ENCODE results near the gene ZFPM1.
"Not testable (repeated sequence)": the region's sequence is repeated elsewhere in the genome, so short reads cannot be mapped to it uniquely, and the experiment has no call there.

ZFPM1 gene

DNA sequence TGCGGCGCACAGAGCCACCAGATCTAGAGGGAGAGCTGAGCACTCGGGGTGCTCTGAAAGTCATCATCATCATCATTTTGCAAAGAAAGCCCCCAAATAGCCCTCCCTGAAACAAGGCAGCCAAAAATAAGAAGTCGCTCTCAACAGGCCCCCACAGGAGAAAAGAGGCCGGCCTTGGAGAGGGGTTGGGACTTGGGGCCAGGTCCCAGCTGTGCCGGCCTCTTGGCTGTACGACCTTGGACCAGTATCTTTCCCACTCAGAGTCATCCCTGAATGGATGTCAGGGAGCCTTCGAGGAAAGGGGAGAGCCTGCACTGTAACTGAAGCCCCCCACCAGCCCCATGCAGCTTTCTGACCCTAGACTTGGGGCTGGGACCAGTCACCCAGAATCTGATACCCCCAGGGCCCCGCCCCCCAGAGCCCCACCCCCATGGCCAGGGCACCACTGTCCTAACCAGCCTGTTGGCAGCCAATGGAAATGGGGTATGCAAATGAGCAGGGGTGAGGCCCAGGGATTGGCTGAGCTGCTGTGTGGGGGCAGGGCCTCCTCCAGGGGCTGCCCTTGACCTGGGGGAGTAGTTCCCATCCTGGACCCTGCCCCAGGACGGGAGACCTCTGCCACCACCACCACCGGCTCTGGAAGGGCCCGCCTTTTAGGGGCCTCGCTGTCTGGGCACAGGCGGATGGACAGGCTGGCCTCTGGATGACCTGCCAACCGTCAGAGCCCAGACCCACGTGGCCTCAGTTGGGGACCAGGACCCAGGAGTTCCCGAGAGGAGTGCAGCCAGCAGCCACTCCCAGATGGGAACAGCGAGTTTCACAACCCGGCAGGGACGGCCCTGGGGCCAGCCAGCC, 15.4 kb downstream of the ZFPM1 start:
- no peaks in the 10 kb centered on the region for H3K36me3 Mint-ChIP-seq
- peaks cover 74% of the 10 kb centered on the region for H3K4me1 Mint-ChIP-seq
- CTCF ChIA-PET, result no interaction called here
- no peak overlapping the region for H3K27ac Mint-ChIP-seq
- no peaks in the 10 kb centered on the region for H3K27me3 Mint-ChIP-seq
- H3K4me3 Mint-ChIP-seq, result no peak overlapping the region
- H3K9me3 Mint-ChIP-seq, result no peaks in the 10 kb centered on the region
- DNase-seq, result peak; percentile 47

DNA sequence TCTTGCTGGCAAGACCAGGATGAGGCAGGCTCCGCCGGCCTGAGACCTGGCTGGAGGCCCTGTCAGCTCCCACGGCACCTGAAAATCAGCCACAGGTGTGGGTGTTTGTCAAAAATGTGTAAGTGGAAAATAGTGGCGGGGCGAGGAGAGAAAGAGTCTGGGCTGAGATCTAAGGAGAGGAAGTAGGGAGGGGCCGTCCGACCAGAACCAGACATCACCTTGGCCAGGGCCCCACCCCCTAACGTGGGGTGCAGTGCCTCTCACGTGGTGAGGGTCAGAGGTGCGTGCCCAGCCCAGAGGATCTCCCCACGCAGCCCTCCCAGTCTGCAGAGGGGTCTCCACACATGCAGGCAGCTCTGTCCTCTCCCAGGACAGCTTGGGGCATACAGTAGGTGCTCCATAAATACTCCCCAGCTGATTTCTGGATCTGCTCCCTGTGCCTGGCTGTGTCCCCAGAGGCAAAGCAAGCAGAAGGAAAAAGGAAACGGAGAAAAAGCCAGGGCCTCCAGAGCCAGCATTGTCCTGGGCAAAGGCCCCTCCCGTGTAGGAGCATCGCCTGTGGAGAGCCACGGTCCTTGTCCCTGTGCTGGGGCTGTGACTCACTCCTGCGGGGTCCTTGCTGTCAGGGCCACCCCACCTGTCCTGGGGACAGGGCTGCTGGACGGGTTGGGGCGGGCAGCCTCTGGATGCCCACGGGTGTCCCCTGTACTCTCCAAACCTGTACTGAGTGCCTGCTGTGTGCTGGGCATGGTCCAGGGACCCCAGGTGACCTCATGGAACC, 16.7 kb downstream of the ZFPM1 start:
- H3K36me3 Mint-ChIP-seq, result no peaks in the 10 kb centered on the region
- no peak overlapping the region for H3K4me3 Mint-ChIP-seq
- H3K4me1 Mint-ChIP-seq, result peaks cover 68% of the 10 kb centered on the region
- CTCF ChIA-PET, result no interaction called here
- H3K27me3 Mint-ChIP-seq, result no peaks in the 10 kb centered on the region
- no peaks in the 10 kb centered on the region for H3K9me3 Mint-ChIP-seq
- H3K27ac Mint-ChIP-seq, result peak overlapping the region; percentile 50
- DNase-seq, result peak; percentile 66

DNA sequence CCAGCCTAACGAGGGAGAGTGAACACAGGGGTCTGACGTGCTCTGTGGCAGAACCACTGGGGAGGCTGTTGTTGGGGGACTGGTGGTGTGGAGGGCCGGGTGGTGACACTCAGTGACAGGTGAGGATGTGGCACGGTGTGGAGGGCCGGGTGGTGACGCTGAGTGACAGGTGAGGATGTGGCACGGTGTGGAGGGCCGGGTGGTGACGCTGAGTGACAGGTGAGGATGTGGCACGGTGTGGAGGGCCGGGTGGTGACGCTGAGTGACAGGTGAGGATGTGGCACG, 17.3 kb downstream of the ZFPM1 start:
- H3K27me3 Mint-ChIP-seq, H3K9me3 Mint-ChIP-seq, CTCF ChIA-PET, DNase-seq, H3K36me3 Mint-ChIP-seq, H3K4me3 Mint-ChIP-seq, H3K27ac Mint-ChIP-seq: not testable (repeated sequence)
- H3K4me1 Mint-ChIP-seq, result peaks cover 63% of the 10 kb centered on the region

DNA sequence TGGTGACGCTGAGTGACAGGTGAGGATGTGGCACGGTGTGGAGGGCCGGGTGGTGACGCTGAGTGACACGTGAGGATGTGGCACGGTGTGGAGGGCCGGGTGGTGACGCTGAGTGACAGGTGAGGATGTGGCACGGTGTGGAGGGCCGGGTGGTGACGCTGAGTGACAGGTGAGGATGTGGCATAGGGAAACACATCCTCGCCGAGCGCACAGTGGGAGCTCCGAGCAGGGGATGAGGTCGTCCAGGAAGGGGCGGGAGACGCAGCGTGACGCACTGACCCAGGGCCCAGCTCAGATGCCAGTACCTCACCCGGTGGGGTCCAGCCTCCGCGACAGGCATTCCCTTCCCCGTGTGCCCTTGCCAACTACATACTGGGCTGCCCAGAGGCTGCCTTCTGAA, 17.6 kb downstream of the ZFPM1 start:
- H3K27me3 Mint-ChIP-seq, CTCF ChIA-PET, H3K27ac Mint-ChIP-seq, H3K9me3 Mint-ChIP-seq, H3K36me3 Mint-ChIP-seq, H3K4me3 Mint-ChIP-seq: not testable (repeated sequence)
- peak; percentile 51 for DNase-seq
- H3K4me1 Mint-ChIP-seq, result peaks cover 60% of the 10 kb centered on the region

DNA sequence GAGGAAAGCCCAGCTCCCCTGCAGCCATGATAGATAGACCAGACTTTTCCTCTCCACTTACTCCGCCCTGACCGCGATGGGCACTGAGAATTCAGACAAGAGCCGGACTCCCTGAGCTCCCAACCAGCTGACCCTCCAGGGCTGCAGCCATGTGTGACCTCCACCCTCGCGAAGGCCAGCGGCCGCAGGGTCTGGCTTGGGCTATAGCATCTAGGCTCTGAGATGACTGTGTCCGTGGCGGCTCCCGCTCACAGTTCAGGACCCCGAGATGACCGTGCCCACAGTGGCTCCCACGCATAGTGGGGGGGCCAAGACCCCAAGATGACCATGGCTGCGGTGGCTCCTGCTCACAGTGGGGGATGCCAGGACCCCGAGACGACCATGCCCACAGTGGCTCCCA, 18.0 kb downstream of the ZFPM1 start:
- Mint-ChIP-seq H3K9me3 (no peaks in the 10 kb centered on the region), H3K4me1 (peaks cover 56% of the 10 kb centered on the region), H3K27ac (no peak overlapping the region), H3K36me3 (no peaks in the 10 kb centered on the region), H3K27me3 (no peaks in the 10 kb centered on the region), H3K4me3 (no peak overlapping the region)
- no peak for DNase-seq
- CTCF ChIA-PET, result no interaction called here

DNA sequence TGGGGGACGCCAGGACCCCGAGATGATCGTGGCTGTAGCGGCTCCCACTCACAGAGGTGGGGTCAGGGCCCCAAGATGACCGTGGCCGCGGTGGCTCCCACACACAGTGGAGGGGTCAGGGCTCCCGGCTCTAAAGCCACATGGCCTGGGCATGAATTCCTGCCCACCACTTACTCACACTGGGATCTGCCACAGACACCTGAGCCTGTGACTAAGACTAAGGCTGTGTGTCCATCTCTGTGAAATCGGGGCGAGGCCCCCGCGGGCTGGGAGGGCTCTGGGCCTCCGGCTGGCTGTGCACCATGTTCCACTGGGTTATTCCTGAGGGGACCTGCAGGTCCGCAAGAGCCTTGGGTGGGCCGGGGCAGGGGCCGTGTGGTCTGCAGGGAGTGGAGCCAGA, 18.5 kb downstream of the ZFPM1 start:
- CTCF ChIA-PET, result no interaction called here
- DNase-seq, result no peak
- no peak overlapping the region for H3K4me3 Mint-ChIP-seq
- no peak overlapping the region for H3K27ac Mint-ChIP-seq
- peaks cover 2% of the 10 kb centered on the region for H3K27me3 Mint-ChIP-seq
- H3K4me1 Mint-ChIP-seq, result peaks cover 53% of the 10 kb centered on the region
- H3K9me3 Mint-ChIP-seq, result no peaks in the 10 kb centered on the region
- H3K36me3 Mint-ChIP-seq, result no peaks in the 10 kb centered on the region

DNA sequence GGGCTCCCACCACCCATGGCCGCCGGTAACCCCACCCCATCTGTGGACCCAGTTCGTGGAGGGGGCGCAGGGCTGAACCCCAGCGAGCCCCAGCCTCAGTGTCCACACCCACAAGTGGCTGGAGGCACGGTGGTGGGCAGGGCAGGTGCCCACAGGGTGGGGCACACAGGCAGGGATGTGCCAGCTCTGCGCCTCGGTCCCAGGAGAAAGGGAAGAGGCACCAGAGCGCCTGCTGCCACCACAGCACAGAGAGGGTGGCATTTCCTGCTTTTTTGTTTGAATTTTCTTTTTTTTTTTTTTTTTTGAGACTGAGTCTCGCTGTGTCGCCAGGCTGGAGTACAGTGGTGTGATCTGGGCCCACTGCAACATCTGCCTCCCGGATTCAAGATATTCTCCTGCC, 19.0 kb downstream of the ZFPM1 start:
- peaks cover 7% of the 10 kb centered on the region for H3K27me3 Mint-ChIP-seq
- H3K9me3 Mint-ChIP-seq, result no peaks in the 10 kb centered on the region
- H3K4me1 Mint-ChIP-seq, result peaks cover 53% of the 10 kb centered on the region
- no peak overlapping the region for H3K27ac Mint-ChIP-seq
- H3K36me3 Mint-ChIP-seq, result no peaks in the 10 kb centered on the region
- DNase-seq, result no peak
- CTCF ChIA-PET, result no interaction called here
- H3K4me3 Mint-ChIP-seq, result no peak overlapping the region

DNA sequence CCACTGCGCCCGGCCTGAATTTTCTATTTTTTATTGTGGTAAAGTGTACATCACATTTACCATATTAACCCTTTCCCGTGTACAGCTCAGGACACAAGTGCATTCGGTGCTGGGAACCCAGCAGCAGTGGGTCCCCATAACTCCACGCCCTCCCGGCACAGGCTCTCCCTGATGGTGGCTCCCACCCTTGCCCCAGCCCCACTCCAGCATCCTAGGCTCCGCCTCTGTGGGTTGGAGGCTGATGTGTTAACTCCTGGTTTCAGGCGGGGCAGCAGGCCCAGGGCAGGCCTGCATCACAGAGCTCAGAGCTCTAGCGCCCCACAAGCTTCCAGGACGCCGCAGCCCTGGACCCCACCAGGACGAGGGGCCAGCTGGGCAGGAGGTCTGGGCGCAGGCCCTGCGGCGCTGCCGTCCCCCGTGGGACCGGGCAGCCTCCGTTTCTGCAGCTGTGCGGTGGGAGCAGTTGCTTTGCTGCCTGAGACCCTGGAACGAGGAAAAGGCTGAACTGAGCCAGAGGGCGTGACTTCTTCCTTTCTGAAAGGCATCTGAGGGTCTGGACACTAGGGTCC, 19.6 kb downstream of the ZFPM1 start:
- H3K36me3 Mint-ChIP-seq, result no peaks in the 10 kb centered on the region

DNA sequence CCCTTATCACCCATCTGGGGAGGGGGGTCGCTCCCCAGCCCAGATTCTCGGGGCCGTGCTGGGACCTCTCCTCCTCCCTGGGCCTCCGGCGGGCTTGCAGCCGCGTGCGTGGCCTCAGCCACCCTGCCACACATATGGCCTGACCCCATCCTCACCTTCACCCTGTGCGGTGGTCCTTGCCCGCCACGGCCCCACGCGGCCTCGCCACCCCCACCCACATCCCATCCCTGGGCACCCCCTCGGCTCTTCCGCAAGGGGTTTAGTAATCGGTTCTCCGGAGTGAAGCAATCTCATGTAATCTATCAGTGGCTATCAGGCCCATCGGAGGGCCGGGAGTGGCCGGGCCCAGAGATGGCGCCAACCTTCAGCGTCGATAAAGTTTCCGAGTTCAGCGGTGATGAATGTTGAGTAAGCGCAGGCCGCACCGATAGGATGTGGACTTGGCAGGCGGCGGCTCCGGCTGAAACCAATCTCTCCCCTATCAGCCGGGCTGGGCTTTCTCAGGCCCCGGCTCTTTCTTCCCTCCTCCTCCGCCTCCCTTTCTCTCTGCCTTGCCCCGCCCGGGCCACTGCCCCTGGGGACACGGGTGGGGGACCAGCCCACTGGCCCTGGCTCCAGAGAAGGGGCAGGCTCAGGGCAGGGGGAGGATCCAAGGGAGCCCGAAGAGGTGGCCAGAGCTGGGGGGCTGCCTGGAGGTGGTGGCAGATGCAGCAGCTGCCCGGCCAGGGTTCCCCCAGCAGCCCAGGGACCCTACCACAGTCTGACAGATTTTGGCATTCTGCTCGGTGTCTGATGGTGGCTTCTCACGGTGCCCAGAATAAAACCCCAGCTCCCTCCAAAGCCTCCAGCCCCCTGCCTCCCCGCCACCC, 20.8 kb downstream of the ZFPM1 start:
- no peak overlapping the region for H3K27ac Mint-ChIP-seq
- CTCF ChIA-PET, result no interaction called here
- H3K4me1 Mint-ChIP-seq, result peaks cover 59% of the 10 kb centered on the region
- no peaks in the 10 kb centered on the region for H3K9me3 Mint-ChIP-seq
- peaks cover 22% of the 10 kb centered on the region for H3K27me3 Mint-ChIP-seq
- no peak overlapping the region for H3K4me3 Mint-ChIP-seq
- DNase-seq, result no peak
- H3K36me3 Mint-ChIP-seq, result no peaks in the 10 kb centered on the region

More for the DNA sequence above, 19.6 kb downstream of the ZFPM1 start:
- no peak for DNase-seq
- H3K4me3 Mint-ChIP-seq, result no peak overlapping the region
- no peak overlapping the region for H3K27ac Mint-ChIP-seq
- H3K27me3 Mint-ChIP-seq, result peaks cover 11% of the 10 kb centered on the region
- H3K4me1 Mint-ChIP-seq, result peaks cover 54% of the 10 kb centered on the region
- no peaks in the 10 kb centered on the region for H3K9me3 Mint-ChIP-seq
- CTCF ChIA-PET, result interaction anchor here (0.6 kb wide), 1 partner anchor 90 kb away, joined by 3 read pairs; no protein-coding TSS in a partner anchor

DNA sequence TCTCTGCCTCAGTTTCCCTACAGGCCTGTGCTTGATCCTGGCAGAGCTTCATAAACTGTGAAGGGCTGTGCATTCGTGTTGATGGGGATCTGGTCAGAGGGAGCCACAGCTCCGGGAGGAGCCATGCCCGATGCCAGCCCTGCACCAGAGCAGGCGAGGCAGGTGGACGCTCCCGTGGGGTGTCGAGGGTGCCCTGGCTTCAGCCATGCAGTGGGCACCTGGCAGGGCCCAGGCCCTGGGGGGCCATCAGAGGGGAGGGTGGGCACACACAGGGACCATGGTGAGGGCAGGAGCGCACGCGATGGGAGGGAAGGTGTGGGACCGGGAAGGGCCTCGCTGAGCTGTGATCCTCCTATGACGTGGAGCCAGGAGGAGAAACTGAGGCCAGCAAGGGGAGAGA, 22.0 kb downstream of the ZFPM1 start:
- Mint-ChIP-seq H3K4me1 (peaks cover 56% of the 10 kb centered on the region), H3K4me3 (no peak overlapping the region), H3K27me3 (peaks cover 34% of the 10 kb centered on the region), H3K9me3 (no peaks in the 10 kb centered on the region), H3K27ac (no peak overlapping the region), H3K36me3 (no peaks in the 10 kb centered on the region)
- CTCF ChIA-PET, result no interaction called here
- no peak for DNase-seq

DNA sequence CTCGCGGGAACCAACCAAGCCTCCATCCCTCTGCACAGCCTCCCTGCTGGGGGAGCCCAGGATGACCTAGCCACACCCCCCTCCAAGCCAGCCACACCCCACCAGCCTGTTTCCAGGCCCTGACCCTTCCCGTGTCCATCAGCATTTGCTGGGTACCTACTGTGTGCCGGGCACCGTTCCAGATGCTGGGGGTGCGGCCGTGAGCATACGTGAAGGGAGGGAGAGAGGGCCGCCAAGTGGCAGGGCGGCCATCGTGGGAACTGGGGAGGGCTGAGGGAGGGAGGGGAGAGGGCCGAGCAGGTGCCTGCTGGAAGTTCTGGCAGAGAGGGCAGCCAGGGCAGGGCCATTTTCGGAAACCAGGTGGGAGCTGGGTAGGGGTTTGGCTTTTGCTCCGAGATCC, 23.1 kb downstream of the ZFPM1 start:
- H3K27ac Mint-ChIP-seq, result no peak overlapping the region
- H3K27me3 Mint-ChIP-seq, result peaks cover 39% of the 10 kb centered on the region
- H3K36me3 Mint-ChIP-seq, result peaks cover 1% of the 10 kb centered on the region
- peaks cover 51% of the 10 kb centered on the region for H3K4me1 Mint-ChIP-seq
- no peak overlapping the region for H3K4me3 Mint-ChIP-seq
- no peak for DNase-seq
- no peaks in the 10 kb centered on the region for H3K9me3 Mint-ChIP-seq
- CTCF ChIA-PET, result no interaction called here

DNA sequence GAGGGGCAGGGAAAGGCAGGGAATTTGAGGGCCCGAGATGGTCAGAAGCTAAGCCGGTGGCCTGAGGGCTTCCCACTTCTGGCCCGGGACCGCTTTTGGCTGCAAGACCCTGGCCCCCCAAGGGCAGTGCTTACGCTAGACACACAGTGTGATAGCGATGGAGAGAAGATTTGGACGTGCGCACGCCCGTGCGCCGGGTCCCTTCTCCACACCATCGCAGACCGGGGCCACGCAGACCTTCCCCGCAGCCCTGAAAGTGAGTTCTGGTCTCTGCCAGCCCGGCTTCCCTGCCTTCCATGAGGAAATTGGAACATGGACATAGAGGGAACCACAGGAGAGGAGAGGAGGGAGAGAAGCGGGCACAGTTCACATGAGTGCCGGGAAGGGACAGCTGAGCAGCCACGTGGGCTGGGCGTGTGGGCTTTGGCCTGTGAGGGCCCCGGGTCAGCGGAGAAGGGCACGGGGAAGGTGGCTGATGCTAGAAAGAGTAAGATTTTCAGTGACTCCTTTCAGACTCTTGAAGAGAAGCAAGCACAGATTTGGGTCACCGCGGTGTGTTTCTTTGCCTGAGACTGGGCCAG, 23.8 kb downstream of the ZFPM1 start:
- peaks cover 1% of the 10 kb centered on the region for H3K36me3 Mint-ChIP-seq
- H3K4me1 Mint-ChIP-seq, result peaks cover 46% of the 10 kb centered on the region
- H3K27ac Mint-ChIP-seq, result no peak overlapping the region
- DNase-seq, result no peak
- H3K4me3 Mint-ChIP-seq, result no peak overlapping the region
- no peaks in the 10 kb centered on the region for H3K9me3 Mint-ChIP-seq
- CTCF ChIA-PET, result no interaction called here
- peaks cover 39% of the 10 kb centered on the region for H3K27me3 Mint-ChIP-seq

DNA sequence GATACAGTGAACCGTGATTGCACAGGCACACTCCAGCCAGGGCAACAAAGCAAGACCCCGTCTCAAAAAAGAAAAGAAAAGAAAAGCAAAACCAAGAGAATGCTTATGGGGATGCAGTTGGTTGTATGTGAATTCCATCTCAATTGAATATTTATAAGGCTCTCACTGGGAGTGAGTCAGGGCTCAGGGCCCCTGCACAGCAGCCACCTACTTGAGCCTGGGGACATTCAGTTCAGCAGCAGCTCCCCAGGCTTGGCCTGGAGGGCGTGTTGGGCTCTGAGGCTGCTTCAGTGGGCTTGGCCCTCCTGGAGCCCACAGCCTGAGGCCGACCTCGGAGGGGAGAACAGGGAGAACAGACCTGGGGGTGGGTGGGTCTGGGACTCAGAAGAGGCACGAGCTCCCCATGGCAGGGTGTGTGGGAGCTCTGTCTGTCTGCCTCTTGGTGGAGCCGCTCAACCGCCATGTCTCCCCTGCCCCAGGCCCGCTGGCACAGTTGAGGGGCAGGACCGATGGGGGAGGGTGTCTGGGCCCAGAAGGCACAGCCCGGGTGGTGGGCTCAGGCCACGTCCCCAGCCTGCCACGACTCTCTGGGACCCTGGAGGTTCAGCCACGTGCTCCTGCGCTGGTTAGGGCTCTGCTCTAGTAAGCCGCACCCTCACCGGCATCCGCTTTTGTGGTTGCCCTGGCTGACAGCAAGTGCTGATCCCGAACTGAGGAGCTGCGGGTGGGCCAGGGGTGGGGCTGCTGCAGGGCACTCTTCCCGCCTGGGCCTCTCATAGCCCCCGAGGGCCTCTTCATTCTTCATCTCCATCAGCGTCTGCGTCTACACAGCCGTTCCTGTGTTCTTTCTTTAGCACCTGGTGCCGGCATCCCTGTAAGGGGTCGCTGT, 24.8 kb downstream of the ZFPM1 start:
- H3K4me3 Mint-ChIP-seq, result peak overlapping the region; percentile 33
- H3K4me1 Mint-ChIP-seq, result peaks cover 38% of the 10 kb centered on the region
- DNase-seq, result peak; percentile 76
- CTCF ChIA-PET, result no interaction called here
- peaks cover 39% of the 10 kb centered on the region for H3K27me3 Mint-ChIP-seq
- no peaks in the 10 kb centered on the region for H3K9me3 Mint-ChIP-seq
- H3K36me3 Mint-ChIP-seq, result peaks cover 1% of the 10 kb centered on the region
- peak overlapping the region; percentile 33 for H3K27ac Mint-ChIP-seq
